Prostate gland (tissue), 2 donors: ENCODE measurements around the gene KIF26B. TPM values are rescaled to one million over a fixed set of nuclear protein-coding genes. Genes with fewer than 3 reads are reported as not detected.

Experiments
- DNase-seq: peaks from one replicate; pipeline ENCODE4 v3.0.0-alpha.2; 2019; ENCODE audit warnings: low spot score
- H3K27ac ChIP-seq, 2 donors: fragments of 200-600 bp; sonication (generic); 2 replicates each; pipeline ENCODE4 v1.5.1; 2017 to 2019
- H3K27me3 ChIP-seq: fragments of 200-600 bp; sonication (generic); replicated peaks from 2 replicates; pipeline ENCODE4 v1.5.1; 2019; ENCODE audit not compliant: insufficient read depth
- H3K36me3 ChIP-seq, 2 donors: fragments of 200-600 bp; sonication (generic); 1 replicate in 1 of 2; 2 replicates in 1 of 2; pipeline versions ENCODE4 v1.5.1 to v1.8.1; 2017 to 2019
- H3K4me1 ChIP-seq: fragments of 200-600 bp; sonication (generic); replicated peaks from 2 replicates; pipeline ENCODE4 v1.5.1; 2019
- H3K4me3 ChIP-seq, 2 donors: fragments of 200-600 bp; sonication (generic); 2 replicates each; pipeline ENCODE4 v1.5.1; 2017 to 2019
- H3K9me3 ChIP-seq: fragments of 200-600 bp; sonication (generic); 2 replicates; pipeline ENCODE4 v1.5.1; 2017
- CTCF ChIP-seq, 4 experiments: fragments of 200-600 bp in 2 of 4; fragments of 450-650 bp in 2 of 4; sonication (generic) in 2 of 4; IDR thresholded peaks; 1 replicate in 3 of 4; 2 replicates in 1 of 4; pipeline ENCODE4 v1.5.1; 2016 to 2019; ENCODE audit warnings: antibody characterized with exemption in 4 of 4, mild to moderate bottlenecking in 2 of 4, moderate library complexity in 2 of 4
- POLR2A ChIP-seq: fragments of 450-650 bp; IDR thresholded peaks from one replicate; pipeline ENCODE4 v1.6.1; 2016; ENCODE audit warnings: antibody characterized with exemption, mild to moderate bottlenecking
- POLR2AphosphoS5 ChIP-seq: sonication (generic); formaldehyde crosslinking; IDR thresholded peaks from one replicate; pipeline ENCODE4 v1.6.1; 2017; ENCODE audit warnings: antibody characterized with exemption
- WGBS: methylation state at CpG from one replicate; pipeline ENCODE4 v1.1.5; 2018; 5-methylcytosine and 5-hydroxymethylcytosine counted together
- intact Hi-C: fragments of 100-400 bp; cut with DNase I; formaldehyde crosslinking; loops from one replicate; pipeline ENCODE4 v1.14.2; 2022
- total RNA-seq, 2 donors: library from RNA; depleted of rRNA; stranded (reverse); fragments of >200 nt; gene quantifications; one replicate each; pipeline ENCODE4 v1.1.0, GENCODE V29; 2016

Gene KIF26B
- total RNA-seq, 2 donors from 2014 or later = 3.3 to 3.8 TPM

- TF ChIP-seq CTCF (IDR thresholded peaks at IDR 0.05) = no peak
- no peak for TF ChIP-seq POLR2AphosphoS5
- no peak for TF ChIP-seq POLR2A
- Histone ChIP-seq H3K4me1 (no peaks in the 10 kb centered on the region), H3K36me3 (no peaks in the 10 kb centered on the region), H3K4me3 (no peak overlapping the region), H3K27me3 (no peaks in the 10 kb centered on the region), H3K9me3 (no peaks in the 10 kb centered on the region), H3K27ac (no peak overlapping the region)
- 98% methylated on average over 14 of the region's 14 CpGs for WGBS
- DNase-seq = no peak
- intact Hi-C loops = no loop called here
Measured at GRCh38 chr1:245698116-245698515, 543.3 kb downstream of the KIF26B start.

- 92% methylated on average over 16 of the region's 16 CpGs for WGBS
- TF ChIP-seq CTCF (IDR thresholded peaks at IDR 0.05) = no peak
- no peak for TF ChIP-seq POLR2A
- no peak for TF ChIP-seq POLR2AphosphoS5
- DNase-seq = no peak
- no peaks in the 10 kb centered on the region for H3K27me3 ChIP-seq
- H3K36me3 ChIP-seq = no peaks in the 10 kb centered on the region
- no peaks in the 10 kb centered on the region for H3K4me1 ChIP-seq
- intact Hi-C loops = no loop called here
- no peak overlapping the region for H3K27ac ChIP-seq
- no peak overlapping the region for H3K4me3 ChIP-seq
- no peaks in the 10 kb centered on the region for H3K9me3 ChIP-seq
Measured at GRCh38 chr1:245698860-245699259, 544.1 kb downstream of the KIF26B start.

- WGBS = 97% methylated on average over 13 of the region's 13 CpGs
- H3K27ac ChIP-seq = no peak overlapping the region
- intact Hi-C loops = no loop called here
Measured at GRCh38 chr1:245700631-245701030, 545.8 kb downstream of the KIF26B start.

GRCh38 chr1:245701631-245702030 lies 546.8 kb downstream of the KIF26B start:
- no peak for DNase-seq
- no peaks in the 10 kb centered on the region for H3K27me3 ChIP-seq
- 93% methylated on average over 7 of the region's 7 CpGs for WGBS
- H3K4me1 ChIP-seq = no peaks in the 10 kb centered on the region
- intact Hi-C loops = no loop called here
- no peak overlapping the region for H3K27ac ChIP-seq
- TF ChIP-seq POLR2AphosphoS5 (no peak), CTCF (IDR thresholded peaks at IDR 0.05) (no peak), POLR2A (no peak)
- H3K36me3 ChIP-seq = no peaks in the 10 kb centered on the region
- no peaks in the 10 kb centered on the region for H3K9me3 ChIP-seq
- no peak overlapping the region for H3K4me3 ChIP-seq

More at GRCh38 chr1:245700631-245701030, 545.8 kb downstream of the KIF26B start:
- no peaks in the 10 kb centered on the region for H3K27me3 ChIP-seq
- DNase-seq = no peak
- no peaks in the 10 kb centered on the region for H3K4me1 ChIP-seq
- H3K36me3 ChIP-seq = no peaks in the 10 kb centered on the region
- H3K4me3 ChIP-seq = no peak overlapping the region
- H3K9me3 ChIP-seq = no peaks in the 10 kb centered on the region
- no peak for TF ChIP-seq POLR2A
- TF ChIP-seq POLR2AphosphoS5 = no peak
- no peak for TF ChIP-seq CTCF (IDR thresholded peaks at IDR 0.05)

- intact Hi-C loops = no loop called here
- TF ChIP-seq POLR2A (no peak), CTCF (IDR thresholded peaks at IDR 0.05) (no peak), POLR2AphosphoS5 (no peak)
Measured at GRCh38 chr1:245702346-245702745, 547.6 kb downstream of the KIF26B start.

More at GRCh38 chr1:245702346-245702745, 547.6 kb downstream of the KIF26B start:
- H3K4me1 ChIP-seq = no peaks in the 10 kb centered on the region
- no peak for DNase-seq
- no peak overlapping the region for H3K27ac ChIP-seq
- no peaks in the 10 kb centered on the region for H3K36me3 ChIP-seq
- H3K4me3 ChIP-seq = no peak overlapping the region
- WGBS = 98% methylated on average over 13 of the region's 13 CpGs
- H3K9me3 ChIP-seq = no peaks in the 10 kb centered on the region
- H3K27me3 ChIP-seq = no peaks in the 10 kb centered on the region
